OCI-LY1 (cell line): ENCODE measurements around the gene FYN.

ENCODE experiments used
- H2AFZ ChIP-seq: fragments of 200-600 bp; sonication (generic), shearing (Covaris generic); 2 replicates; pipeline ENCODE4 v1.6.0; 2014; ENCODE audit warnings: antibody characterized with exemption, mild to moderate bottlenecking, low read length
- H3F3A ChIP-seq: fragments of 200-600 bp; sonication (generic), shearing (Covaris generic); 2 replicates; pipeline ENCODE4 v1.6.0; 2014; ENCODE audit warnings: mild to moderate bottlenecking, antibody characterized with exemption, low read length, moderate library complexity; ENCODE audit not compliant: insufficient read depth
- H3K27ac ChIP-seq: fragments of 200-600 bp; sonication (generic); 2 replicates; pipeline ENCODE4 v1.5.1; 2014; ENCODE audit warnings: low read length, mixed run types, mild to moderate bottlenecking, low read depth; ENCODE audit not compliant: poor library complexity, severe bottlenecking
- H3K27me3 ChIP-seq: fragments of 200-600 bp; sonication (generic); 2 replicates; pipeline ENCODE4 v1.6.0; 2014; ENCODE audit warnings: antibody characterized with exemption, mild to moderate bottlenecking, low read length, moderate library complexity; ENCODE audit not compliant: insufficient read depth
- H3K36me3 ChIP-seq: fragments of 200-600 bp; sonication (generic); 2 replicates; pipeline ENCODE4 v1.6.1; 2014; ENCODE audit warnings: mild to moderate bottlenecking, antibody characterized with exemption, low read length, moderate library complexity, mixed read lengths; ENCODE audit not compliant: insufficient read depth
- H3K4me1 ChIP-seq: fragments of 200-600 bp; sonication (generic); 2 replicates; pipeline ENCODE4 v1.5.1; 2014; ENCODE audit warnings: mild to moderate bottlenecking, low read length, moderate library complexity; ENCODE audit not compliant: insufficient read depth, severe bottlenecking
- H3K4me2 ChIP-seq: fragments of 200-600 bp; sonication (generic), shearing (Covaris generic); 2 replicates; pipeline ENCODE4 v1.6.1; 2014; ENCODE audit warnings: low read length
- H3K4me3 ChIP-seq: fragments of 200-600 bp; sonication (generic); 2 replicates; pipeline ENCODE4 v1.5.1; 2014; ENCODE audit warnings: low read length, low read depth, mild to moderate bottlenecking, mixed read lengths; ENCODE audit not compliant: poor library complexity, severe bottlenecking
- H3K79me2 ChIP-seq: fragments of 200-600 bp; shearing (Covaris generic); 2 replicates; pipeline ENCODE4 v1.6.1; 2016; ENCODE audit warnings: mixed run types, low read length, mixed read lengths; ENCODE audit not compliant: insufficient read depth
- H3K9ac ChIP-seq: fragments of 200-600 bp; sonication (generic), shearing (Covaris generic); 2 replicates; pipeline ENCODE4 v1.6.1; 2014; ENCODE audit warnings: mild to moderate bottlenecking, low read length, mixed read lengths
- H3K9me2 ChIP-seq: fragments of 200-600 bp; sonication (generic), shearing (Covaris generic); 2 replicates; pipeline ENCODE4 v1.6.1; 2014; ENCODE audit warnings: low read depth, mild to moderate bottlenecking, low read length, mixed read lengths
- H3K9me3 ChIP-seq: fragments of 200-600 bp; shearing (Covaris generic); 2 replicates; pipeline ENCODE4 v1.6.1; 2014; ENCODE audit warnings: low read length, mixed read lengths
- H4K20me1 ChIP-seq: fragments of 200-600 bp; sonication (generic), shearing (Covaris generic); 2 replicates; pipeline ENCODE4 v1.6.0; 2016; ENCODE audit warnings: mild to moderate bottlenecking, low read length; ENCODE audit not compliant: insufficient read depth
- CTCF ChIP-seq: fragments of 200-600 bp; sonication (generic), shearing (Covaris generic); IDR thresholded peaks from 2 replicates; pipeline ENCODE4 v1.5.1; 2017; ENCODE audit warnings: mild to moderate bottlenecking, antibody characterized with exemption, low read length, moderate library complexity, mixed read lengths
- EZH2 ChIP-seq: fragments of 200-600 bp; sonication (generic), shearing (Covaris generic); IDR thresholded peaks from 2 replicates; pipeline ENCODE4 v1.8.0; 2017; ENCODE audit warnings: borderline replicate concordance, mixed run types, mild to moderate bottlenecking, antibody characterized with exemption, low read length, moderate library complexity, mixed read lengths

Gene FYN

GRCh38 chr6:111870051-111870741 lies 3.1 kb downstream of the FYN start:
- TF ChIP-seq CTCF = peak; percentile 6; the same call in 1 of the 2 replicates
- TF ChIP-seq EZH2 = no peak
- Histone ChIP-seq H3K9me2 (no peaks in the 10 kb centered on the region), H3K36me3 (no peaks in the 10 kb centered on the region), H3K9ac (no peak overlapping the region), H4K20me1 (no peaks in the 10 kb centered on the region), H3K27ac (no peak overlapping the region), H3F3A (no peaks in the 10 kb centered on the region), H3K4me2 (no peak overlapping the region), H2AFZ (no peak overlapping the region), H3K4me1 (peaks cover 11% of the 10 kb centered on the region), H3K4me3 (no peak overlapping the region), H3K27me3 (no peaks in the 10 kb centered on the region; the same call in 1 of the 2 replicates), H3K9me3 (no peaks in the 10 kb centered on the region), H3K79me2 (no peaks in the 10 kb centered on the region)

- TF ChIP-seq CTCF (no peak), EZH2 (no peak)
- H3K27me3 ChIP-seq = no peaks in the 10 kb centered on the region; the same call in 1 of the 2 replicates
- no peaks in the 10 kb centered on the region for H3K79me2 ChIP-seq
- H3K9ac ChIP-seq = no peak overlapping the region
- no peak overlapping the region for H3K4me2 ChIP-seq
- H3K27ac ChIP-seq = no peak overlapping the region
- no peak overlapping the region for H3K4me3 ChIP-seq
- no peak overlapping the region for H2AFZ ChIP-seq
- H3K4me1 ChIP-seq = peaks cover 2% of the 10 kb centered on the region
- no peaks in the 10 kb centered on the region for H3K36me3 ChIP-seq
- H3K9me2 ChIP-seq = no peaks in the 10 kb centered on the region
- H3F3A ChIP-seq = no peaks in the 10 kb centered on the region
- H4K20me1 ChIP-seq = no peaks in the 10 kb centered on the region
- H3K9me3 ChIP-seq = no peaks in the 10 kb centered on the region
These were observed 6.4 kb downstream of the FYN start for GRCh38 chr6:111866857-111867256.

- Histone ChIP-seq H3K79me2 (no peaks in the 10 kb centered on the region), H3K9me3 (no peaks in the 10 kb centered on the region), H3K4me3 (no peak overlapping the region), H3F3A (no peaks in the 10 kb centered on the region), H3K27me3 (no peaks in the 10 kb centered on the region; the same call in 1 of the 2 replicates), H3K9ac (no peak overlapping the region), H3K36me3 (no peaks in the 10 kb centered on the region), H4K20me1 (no peaks in the 10 kb centered on the region), H3K9me2 (no peaks in the 10 kb centered on the region), H3K4me1 (no peaks in the 10 kb centered on the region), H3K27ac (no peak overlapping the region), H2AFZ (no peak overlapping the region), H3K4me2 (no peak overlapping the region)
- TF ChIP-seq CTCF (no peak), EZH2 (no peak)
These were observed 7.2 kb downstream of the FYN start for GRCh38 chr6:111865909-111866546.
